K562 (cell line): ENCODE data around the gene ZNF45. TPM values are rescaled to one million over a fixed set of nuclear protein-coding genes. Genes with fewer than 3 reads are reported as not detected.

Experiments
- CGGBP1 ChIP-seq: fragments of 250-450 bp; sonication (Bioruptor Pico); IDR thresholded peaks from 2 replicates; pipeline ENCODE4 v1.9.0; 2021; ENCODE audit warnings: mild to moderate bottlenecking
- CREM ChIP-seq: IDR thresholded peaks from 2 replicates; pipeline ENCODE4 v1.6.1; 2014; ENCODE audit warnings: antibody characterized with exemption, low read depth
- CXXC5 ChIP-seq: fragments of 250-450 bp; sonication (Bioruptor Pico); IDR thresholded peaks from 2 replicates; pipeline ENCODE4 v1.8.0; 2022; ENCODE audit warnings: inconsistent platforms, mild to moderate bottlenecking, moderate library complexity
- GABPB1 ChIP-seq: sonication (generic); formaldehyde crosslinking; IDR thresholded peaks from 2 replicates; pipeline ENCODE4 v1.8.0; 2022; ENCODE audit warnings: mild to moderate bottlenecking, missing genetic modification reagents
- GATAD2B ChIP-seq: fragments of 450-650 bp; IDR thresholded peaks from 2 replicates; pipeline ENCODE4 v1.6.1; 2017; ENCODE audit warnings: mild to moderate bottlenecking, borderline replicate concordance
- HDAC1 ChIP-seq, 2 experiments: fragments of 450-650 bp; IDR thresholded peaks; 2 replicates each; pipeline ENCODE4 v1.6.1; 2016 to 2017; ENCODE audit warnings: inconsistent platforms in 1 of 2, mild to moderate bottlenecking in 1 of 2, moderate library complexity in 1 of 2
- HNRNPL ChIP-seq: fragments of 200-400 bp; formaldehyde crosslinking; IDR thresholded peaks from 2 replicates; pipeline ENCODE4 v1.6.1; 2017; ENCODE audit warnings: low read depth, mild to moderate bottlenecking, low read length
- KDM4B ChIP-seq, 2 experiments: fragments of 450-650 bp in 1 of 2; sonication (generic) in 1 of 2; IDR thresholded peaks; 2 replicates each; pipeline ENCODE4 v1.6.1; 2016 to 2017; ENCODE audit warnings: borderline replicate concordance in 2 of 2, antibody characterized with exemption in 1 of 2, low read depth in 1 of 2, mild to moderate bottlenecking in 1 of 2
- KLF1 ChIP-seq: fragments of 450-650 bp; IDR thresholded peaks from 2 replicates; pipeline ENCODE4 v1.6.1; 2016; ENCODE audit warnings: missing genetic modification characterization, missing compliant biosample characterization
- MAZ ChIP-seq, 2 experiments: fragments of 450-650 bp in 1 of 2; sonication (generic) in 1 of 2; formaldehyde crosslinking; IDR thresholded peaks in 1 of 2; conservative IDR thresholded peaks in 1 of 2; 2 replicates each; pipeline versions ENCODE4 v1.4.0 to v1.5.0; 2020; ENCODE audit warnings: mild to moderate bottlenecking in 1 of 2, missing genetic modification reagents in 1 of 2
- NR2C1 ChIP-seq, 2 experiments: fragments of 450-650 bp; IDR thresholded peaks; 2 replicates each; pipeline ENCODE4 v1.6.1; 2017; ENCODE audit warnings: mild to moderate bottlenecking in 2 of 2, antibody characterized with exemption in 1 of 2, inconsistent platforms in 1 of 2, missing compliant biosample characterization in 1 of 2, missing genetic modification characterization in 1 of 2
- NR2C2 ChIP-seq, 2 experiments: fragments of 200-800 bp in 1 of 2; sonication (Bioruptor generic) in 1 of 2; sonication (generic) in 1 of 2; formaldehyde crosslinking in 1 of 2; IDR thresholded peaks; 2 replicates each; pipeline versions ENCODE4 v1.6.1 to v1.8.0; 2016 to 2022; ENCODE audit warnings: mild to moderate bottlenecking in 1 of 2, missing compliant biosample characterization in 1 of 2, missing genetic modification characterization in 1 of 2, missing genetic modification reagents in 1 of 2
- PHF21A ChIP-seq: fragments of 450-650 bp; IDR thresholded peaks from 2 replicates; pipeline ENCODE4 v1.6.1; 2017; ENCODE audit warnings: low read depth, borderline replicate concordance
- PHF8 ChIP-seq: fragments of 200-600 bp; sonication (generic); IDR thresholded peaks from 2 replicates; pipeline ENCODE4 v1.6.1; 2012; ENCODE audit warnings: mixed run types, mild to moderate bottlenecking, inconsistent platforms, low read length, moderate library complexity, borderline replicate concordance
- POU5F1 ChIP-seq: fragments of 150-350 bp; IDR thresholded peaks from 2 replicates; pipeline ENCODE4 v1.6.1; 2014; ENCODE audit warnings: borderline replicate concordance, low read length, low read depth, mild to moderate bottlenecking; ENCODE audit not compliant: partially characterized antibody
- PYGO2 ChIP-seq: fragments of 450-650 bp; IDR thresholded peaks from 2 replicates; pipeline ENCODE4 v1.6.1; 2016; ENCODE audit warnings: mild to moderate bottlenecking, missing genetic modification characterization, moderate library complexity, missing compliant biosample characterization
- SRSF1 ChIP-seq: fragments of 200-400 bp; formaldehyde crosslinking; IDR thresholded peaks from 2 replicates; pipeline ENCODE4 v1.6.1; 2017; ENCODE audit warnings: mild to moderate bottlenecking, low read depth, low read length, moderate library complexity
- TAF7 ChIP-seq: fragments of 450-650 bp; IDR thresholded peaks from 2 replicates; pipeline ENCODE4 v1.6.1; 2016; ENCODE audit warnings: missing genetic modification characterization, missing compliant biosample characterization
- VEZF1 ChIP-seq: fragments of 200-800 bp; sonication (Bioruptor generic); IDR thresholded peaks from 2 replicates; pipeline ENCODE4 v1.6.1; 2017; ENCODE audit warnings: missing genetic modification characterization, missing compliant biosample characterization
- polyA plus RNA-seq, 8 experiments: library from polyadenylated mRNA; depleted of rRNA in 4 of 8; stranded (reverse) in 5 of 8; unstranded in 3 of 8; fragments of >200 nt; fragmentation: Nextera tagmentation in 2 of 8; fragmentation: Illumina TruSeq in 1 of 8; extraction: Ambion mirVana in 2 of 8; extraction: Trizol in 1 of 8; gene quantifications; 2 replicates each; pipeline versions ENCODE4 v1.2.1 to v1.2.3, GENCODE V29; 2011 to 2014; ENCODE audit warnings: inconsistent platforms in 1 of 8, missing spikeins in 1 of 8
- total RNA-seq, 7 experiments: library from RNA; depleted of rRNA in 6 of 7; stranded (reverse); fragments of >200 nt in 6 of 7; fragmentation: Illumina TruSeq in 2 of 7; extraction: Trizol in 2 of 7; gene quantifications; 2 replicates each; pipeline versions ENCODE4 v1.2.1 to v1.2.3, GENCODE V29; 2011 to 2021; ENCODE audit warnings: low replicate concordance in 1 of 7
- TF ChIP-seq, protein P1 (sequence below): sonication (generic); formaldehyde crosslinking; IDR thresholded peaks from 2 replicates; pipeline ENCODE4 v1.5.0; 2020; ENCODE audit warnings: missing genetic modification reagents
- TF ChIP-seq, protein P2 (sequence below): fragments of 250-450 bp; sonication (Bioruptor Pico); IDR thresholded peaks from 2 replicates; pipeline ENCODE4 v1.8.0; 2022; ENCODE audit warnings: inconsistent platforms, mild to moderate bottlenecking, moderate library complexity, borderline replicate concordance

The ZNF45 gene
- total and polyA plus RNA-seq, 9 of the 15 experiments (the other 6 are each of a cell fraction or from before 2014, with no cell fraction given): 2.6 to 10.6 (median 9.4) TPM

DNA sequence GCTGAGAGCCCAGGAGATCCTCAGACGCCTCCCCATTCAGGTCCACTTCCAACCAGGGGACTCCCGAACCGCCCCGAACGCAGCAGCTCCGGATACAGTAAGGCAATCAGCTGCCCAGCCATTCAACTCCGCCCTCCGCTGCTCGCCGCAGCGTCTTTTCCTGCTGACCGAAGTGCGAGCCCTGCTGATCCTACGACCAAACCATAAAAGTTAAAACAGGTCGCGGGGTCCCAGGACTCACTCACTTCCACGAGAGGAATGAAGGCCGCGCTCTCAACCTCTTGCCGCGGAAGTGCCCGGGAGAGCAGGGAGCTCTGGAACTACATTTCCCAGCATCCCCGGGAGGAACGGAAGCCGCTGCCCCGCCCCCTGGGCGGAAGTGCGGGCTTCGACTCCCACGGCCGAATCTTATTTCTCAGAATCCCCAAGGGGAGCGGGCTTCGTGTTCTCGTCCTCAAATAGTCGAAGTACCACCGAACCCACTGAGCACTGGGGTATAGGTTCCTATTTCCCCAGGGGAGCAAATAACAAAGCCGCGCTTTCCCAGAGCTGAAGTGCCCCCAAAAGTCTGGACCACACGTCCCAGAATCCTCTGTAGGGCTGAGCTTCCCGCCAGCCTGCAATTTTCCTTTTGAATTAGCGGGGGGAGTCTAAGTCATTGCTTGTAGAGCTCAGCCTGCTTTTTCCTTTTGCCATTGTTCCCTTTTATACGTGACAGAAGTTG is at the start of gene ZNF45 (continued):
- TF ChIP-seq VEZF1 (CRISPR knock-in tag) (peak; percentile 85), PHF21A (no peak), TAF7 (tag) (peak; percentile 52), POU5F1 (peak; percentile 13), MAZ (CRISPR knock-in tag; conservative IDR thresholded peaks at IDR 0.05 in 1 of 2, IDR thresholded peaks at IDR 0.05 in 1 of 2) (peak; percentile 46 to 87; a peak in 3 of 4 replicates), GABPB1 (CRISPR knock-in tag) (peak; percentile 97), NR2C1 (IDR thresholded peaks at IDR 0.05) (peak; percentile 52), NR2C1 (tag; IDR thresholded peaks at IDR 0.05) (peak; percentile 69), CREM (0 out of 2 replicates have a peak, but pooled peaks have one; percentile 36), SRSF1 (no peak), KDM4B (IDR thresholded peaks at IDR 0.05; ENCODE audit: borderline replicate concordance in 2 of 2, low read depth in 1 of 2) (peak in 1 of 2 experiments; percentile 75; a peak in 2 of 4 replicates), CGGBP1 (CRISPR knock-in tag) (no peak), NR2C2 (CRISPR knock-in tag; IDR thresholded peaks at IDR 0.05) (no peak), NR2C2 (tag; IDR thresholded peaks at IDR 0.05) (peak; percentile 90), PHF8 (peak; percentile 93), CXXC5 (CRISPR knock-in tag) (peak; percentile 85), KLF1 (tag) (peak; percentile 43; the same call in 1 of the 2 replicates), HNRNPL (no peak), GATAD2B (0 out of 2 replicates have a peak, but pooled peaks have one; percentile 24), HDAC1 (IDR thresholded peaks at IDR 0.05) (peak in 1 of 2 experiments; percentile 74; a peak in 1 of 4 replicates), PYGO2 (tag) (no peak)
- TF ChIP-seq, protein P1, sequence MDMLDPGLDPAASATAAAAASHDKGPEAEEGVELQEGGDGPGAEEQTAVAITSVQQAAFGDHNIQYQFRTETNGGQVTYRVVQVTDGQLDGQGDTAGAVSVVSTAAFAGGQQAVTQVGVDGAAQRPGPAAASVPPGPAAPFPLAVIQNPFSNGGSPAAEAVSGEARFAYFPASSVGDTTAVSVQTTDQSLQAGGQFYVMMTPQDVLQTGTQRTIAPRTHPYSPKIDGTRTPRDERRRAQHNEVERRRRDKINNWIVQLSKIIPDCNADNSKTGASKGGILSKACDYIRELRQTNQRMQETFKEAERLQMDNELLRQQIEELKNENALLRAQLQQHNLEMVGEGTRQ (CRISPR knock-in tag): no peak
- TF ChIP-seq, protein P2, sequence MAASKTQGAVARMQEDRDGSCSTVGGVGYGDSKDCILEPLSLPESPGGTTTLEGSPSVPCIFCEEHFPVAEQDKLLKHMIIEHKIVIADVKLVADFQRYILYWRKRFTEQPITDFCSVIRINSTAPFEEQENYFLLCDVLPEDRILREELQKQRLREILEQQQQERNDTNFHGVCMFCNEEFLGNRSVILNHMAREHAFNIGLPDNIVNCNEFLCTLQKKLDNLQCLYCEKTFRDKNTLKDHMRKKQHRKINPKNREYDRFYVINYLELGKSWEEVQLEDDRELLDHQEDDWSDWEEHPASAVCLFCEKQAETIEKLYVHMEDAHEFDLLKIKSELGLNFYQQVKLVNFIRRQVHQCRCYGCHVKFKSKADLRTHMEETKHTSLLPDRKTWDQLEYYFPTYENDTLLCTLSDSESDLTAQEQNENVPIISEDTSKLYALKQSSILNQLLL (CRISPR knock-in tag): no peak
